Astrocyte of the cerebellum (primary cell): ENCODE measurements around the gene TIMM8A.

Experiments used
- DNase-seq: peaks from one replicate; pipeline ENCODE4 v3.0.0-alpha.2; 2011; ENCODE audit warnings: low read depth
- H3K4me3 ChIP-seq: 2 replicates; pipeline ENCODE4 v1.5.1; 2011; ENCODE audit warnings: mild to moderate bottlenecking, low read depth, low read length, moderate library complexity
- in situ Hi-C: cut with HindIII; loops from 2 replicates; pipeline ENCODE4 v1.10.0; 2017; ENCODE audit warnings: low sequenced_read_pairs
- TF ChIP-seq, protein P1 (sequence below): IDR thresholded peaks from 2 replicates; pipeline ENCODE4 v1.5.1; 2012; ENCODE audit warnings: low read length, low read depth, moderate library complexity, mild to moderate bottlenecking; ENCODE audit errors: missing control alignments

TIMM8A gene

DNA sequence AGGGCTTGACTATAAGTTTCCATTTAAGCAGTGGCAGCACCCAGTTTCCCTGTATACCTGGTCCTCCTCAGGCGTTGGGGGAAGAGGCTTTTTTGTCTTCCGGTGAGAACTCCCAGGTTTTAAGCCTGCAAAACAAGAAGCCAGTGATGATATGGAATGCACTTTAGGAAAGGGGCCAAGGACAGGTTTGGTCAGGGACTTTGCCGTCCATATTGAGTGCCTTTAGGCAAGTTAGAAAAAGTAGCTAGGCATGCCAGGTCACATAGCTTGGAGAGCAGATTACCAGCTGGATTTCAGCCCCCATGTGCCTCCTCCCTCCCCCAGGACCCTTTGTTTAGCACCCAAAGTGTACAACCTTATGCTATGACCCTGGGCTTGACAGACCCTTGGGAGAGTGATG lies 13.6 kb upstream of the TIMM8A start:
- in situ Hi-C loops = no loop called here
- TF ChIP-seq, protein P1, sequence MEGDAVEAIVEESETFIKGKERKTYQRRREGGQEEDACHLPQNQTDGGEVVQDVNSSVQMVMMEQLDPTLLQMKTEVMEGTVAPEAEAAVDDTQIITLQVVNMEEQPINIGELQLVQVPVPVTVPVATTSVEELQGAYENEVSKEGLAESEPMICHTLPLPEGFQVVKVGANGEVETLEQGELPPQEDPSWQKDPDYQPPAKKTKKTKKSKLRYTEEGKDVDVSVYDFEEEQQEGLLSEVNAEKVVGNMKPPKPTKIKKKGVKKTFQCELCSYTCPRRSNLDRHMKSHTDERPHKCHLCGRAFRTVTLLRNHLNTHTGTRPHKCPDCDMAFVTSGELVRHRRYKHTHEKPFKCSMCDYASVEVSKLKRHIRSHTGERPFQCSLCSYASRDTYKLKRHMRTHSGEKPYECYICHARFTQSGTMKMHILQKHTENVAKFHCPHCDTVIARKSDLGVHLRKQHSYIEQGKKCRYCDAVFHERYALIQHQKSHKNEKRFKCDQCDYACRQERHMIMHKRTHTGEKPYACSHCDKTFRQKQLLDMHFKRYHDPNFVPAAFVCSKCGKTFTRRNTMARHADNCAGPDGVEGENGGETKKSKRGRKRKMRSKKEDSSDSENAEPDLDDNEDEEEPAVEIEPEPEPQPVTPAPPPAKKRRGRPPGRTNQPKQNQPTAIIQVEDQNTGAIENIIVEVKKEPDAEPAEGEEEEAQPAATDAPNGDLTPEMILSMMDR = no peak
- no peak overlapping the region for H3K4me3 ChIP-seq
- DNase-seq = no peak

DNA sequence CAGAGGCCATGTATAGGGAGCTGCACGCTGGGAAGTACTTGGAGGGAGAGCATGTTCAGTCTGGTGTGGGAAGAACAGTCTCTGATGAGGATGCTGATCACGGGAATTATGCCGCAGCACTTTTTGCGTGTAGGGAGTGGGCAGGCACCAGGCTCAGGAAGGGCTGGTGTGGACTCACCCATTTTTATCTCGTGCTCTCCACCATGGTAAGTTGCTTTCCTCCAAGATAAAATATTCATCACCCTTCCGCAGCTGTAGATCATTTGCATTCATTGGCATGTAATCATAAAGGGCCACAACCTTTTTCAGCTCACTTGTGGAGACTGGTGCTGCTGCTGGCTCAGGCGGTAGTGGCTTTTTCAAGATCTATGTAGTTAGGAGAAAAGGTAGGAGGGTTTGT lies 11.8 kb upstream of the TIMM8A start:
- TF ChIP-seq, protein P1 = no peak
- H3K4me3 ChIP-seq = no peak overlapping the region
- DNase-seq = no peak
- in situ Hi-C loops = no loop called here

DNA sequence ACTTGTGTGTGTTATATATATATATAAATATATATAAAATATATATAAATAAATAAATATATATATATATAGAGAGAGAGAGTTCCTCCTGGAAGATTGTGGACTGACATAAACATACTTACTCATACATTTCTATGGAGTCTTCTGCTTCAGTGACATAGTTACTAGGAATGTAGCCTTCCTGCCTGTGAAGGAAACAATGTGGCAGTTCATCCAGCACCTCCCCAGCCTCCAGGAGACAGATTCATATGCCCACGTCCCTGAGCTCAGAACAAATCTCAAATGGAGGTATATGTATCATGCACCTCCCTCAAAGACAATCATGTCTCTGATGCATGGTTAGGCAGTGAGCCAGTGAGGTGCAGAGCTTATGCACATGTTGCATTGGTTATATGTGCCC lies 11.4 kb upstream of the TIMM8A start:
- TF ChIP-seq, protein P1 = no peak
- no peak for DNase-seq
- in situ Hi-C loops = no loop called here
- H3K4me3 ChIP-seq = no peak overlapping the region

DNA sequence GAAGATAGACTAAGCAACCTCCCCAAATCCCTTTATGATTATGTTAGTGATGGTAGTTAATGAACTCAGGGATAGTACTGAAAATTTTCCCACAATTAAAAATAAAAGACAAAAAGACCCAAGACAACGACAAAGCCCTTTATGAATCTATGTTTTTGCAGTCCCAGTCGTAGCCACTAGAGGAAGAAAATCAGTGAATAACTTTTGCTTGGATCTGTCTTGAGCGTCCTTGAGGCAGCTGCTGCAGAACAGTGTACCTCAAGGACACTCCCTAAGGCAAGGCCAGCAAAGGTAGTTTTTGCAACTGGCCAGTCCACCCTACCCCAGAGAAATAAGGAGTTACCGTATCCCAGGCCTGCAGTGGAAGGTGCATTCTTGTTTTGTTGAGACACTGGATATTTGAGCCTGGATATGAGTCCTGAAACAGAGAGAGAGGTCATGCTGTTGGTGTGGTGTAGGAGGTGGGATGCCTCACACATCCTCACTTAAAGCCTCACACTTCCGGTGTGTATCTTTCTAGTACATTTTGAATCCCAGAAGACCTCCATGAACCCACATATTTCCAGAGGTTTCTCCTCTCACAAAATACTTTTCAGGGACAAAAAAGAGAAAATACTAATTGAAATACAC lies 8.7 kb upstream of the TIMM8A start:
- DNase-seq = no peak
- TF ChIP-seq, protein P1 = peak; percentile 41
- no peak overlapping the region for H3K4me3 ChIP-seq
- in situ Hi-C loops = no loop called here

DNA sequence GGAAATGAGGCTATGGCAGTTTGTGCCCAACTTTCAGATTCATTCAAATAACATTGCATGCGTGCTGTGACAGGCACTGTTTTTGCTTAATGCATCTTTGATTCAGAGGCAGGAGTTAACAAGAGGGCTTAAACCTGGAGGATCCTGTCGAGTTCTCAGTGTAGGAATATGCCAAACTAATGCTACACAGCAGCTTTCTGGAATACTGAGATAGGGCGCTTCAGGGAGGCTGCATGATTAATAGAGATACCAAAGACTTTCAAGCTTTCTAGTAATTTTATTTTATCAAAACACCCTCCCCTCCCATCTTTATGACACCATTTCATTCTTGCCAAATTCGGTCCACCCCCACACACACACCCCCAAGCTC lies 636 bp upstream of the TIMM8A start:
- in situ Hi-C loops = no loop called here
- DNase-seq = no peak
- peak overlapping the region; percentile 72 for H3K4me3 ChIP-seq
- TF ChIP-seq, protein P1 = no peak

DNA sequence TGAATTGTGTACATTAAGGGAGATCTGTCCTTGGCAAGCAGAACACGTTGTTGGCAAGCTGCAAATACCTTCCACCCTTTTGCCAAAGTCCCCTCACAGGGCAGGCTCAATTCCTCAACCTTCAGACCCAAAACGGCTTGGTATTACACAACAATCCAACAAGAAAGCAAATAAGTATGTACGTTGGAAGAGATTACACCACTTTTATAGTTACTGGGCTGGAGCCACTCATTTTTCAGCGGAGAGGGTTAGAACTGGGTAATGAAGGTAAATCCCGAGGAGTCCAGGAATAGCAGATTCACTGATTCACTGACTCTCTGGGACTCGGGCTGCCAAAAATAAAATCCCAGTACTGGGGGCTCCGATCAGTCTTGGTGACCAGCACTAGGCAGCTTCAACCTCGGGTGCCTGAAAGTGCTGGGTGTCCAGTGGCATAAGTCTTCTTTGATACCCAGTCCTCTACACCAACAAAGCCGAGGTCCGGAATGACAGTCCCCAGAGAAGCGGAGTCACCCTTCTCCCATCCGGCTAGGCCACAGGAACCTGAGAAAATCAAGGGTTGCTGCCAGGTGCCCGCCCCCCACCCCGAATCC lies 587 bp downstream of the TIMM8A start:
- H3K4me3 ChIP-seq = peak overlapping the region; percentile 72
- no peak for DNase-seq
- in situ Hi-C loops = no loop called here
- TF ChIP-seq, protein P1 = no peak
